T-helper 17 cell (primary cell): ENCODE results near the gene LBR. TPM values are rescaled to one million over a fixed set of nuclear protein-coding genes. Genes with fewer than 3 reads are reported as not detected.
"Not testable (repeated sequence)": the region's sequence is repeated elsewhere in the genome, so short reads cannot be mapped to it uniquely, and the experiment has no call there.

ENCODE experiments used
- ATAC-seq: fragments of 150-1000 bp; cut with Tn5 transposase; 2 replicates; pipeline ENCODE4 v1.10.0; 2021; ENCODE audit warnings: mild to moderate bottlenecking, moderate library complexity
- DNase-seq, 3 donors: peaks; one replicate each; pipeline versions ENCODE4 v3.0.0 to v3.0.0-alpha.2; 2020 to 2021
- H3K9me3 ChIP-seq: one replicate; pipeline ENCODE4 v1.7.0; 2013; ENCODE audit warnings: low read length, mild to moderate bottlenecking; ENCODE audit not compliant: control insufficient read depth, poor library complexity, severe bottlenecking
- H3K27ac Mint-ChIP-seq: one replicate; pipeline ENCODE4 v1.8.0; 2022; ENCODE audit warnings: mild to moderate bottlenecking, moderate library complexity, mixed read lengths
- H3K27me3 Mint-ChIP-seq: one replicate; pipeline ENCODE4 v1.8.0; 2022; ENCODE audit warnings: mixed read lengths
- H3K36me3 Mint-ChIP-seq: one replicate; pipeline ENCODE4 v1.8.0; 2022; ENCODE audit warnings: low read depth, mixed read lengths
- H3K4me1 Mint-ChIP-seq: one replicate; pipeline ENCODE4 v1.8.0; 2022; ENCODE audit warnings: mild to moderate bottlenecking, mixed read lengths
- H3K4me3 Mint-ChIP-seq: one replicate; pipeline ENCODE4 v1.8.0; 2022; ENCODE audit warnings: mild to moderate bottlenecking, moderate library complexity, mixed read lengths
- total RNA-seq, 4 donors: library from RNA in 2 of 4; stranded (reverse) in 2 of 4; gene quantifications; one replicate each; pipeline ENCODE4 v1.2.3 and lab custom pipeline; 2022 to 2026

Gene LBR
- 100 to 1,000 TPM; 116 to 121 TPM for total RNA-seq
- total RNA-seq (lab: John Stamatoyannopoulos, UW) = 99.0 to 212 reads per million in 2 donors

DNA sequence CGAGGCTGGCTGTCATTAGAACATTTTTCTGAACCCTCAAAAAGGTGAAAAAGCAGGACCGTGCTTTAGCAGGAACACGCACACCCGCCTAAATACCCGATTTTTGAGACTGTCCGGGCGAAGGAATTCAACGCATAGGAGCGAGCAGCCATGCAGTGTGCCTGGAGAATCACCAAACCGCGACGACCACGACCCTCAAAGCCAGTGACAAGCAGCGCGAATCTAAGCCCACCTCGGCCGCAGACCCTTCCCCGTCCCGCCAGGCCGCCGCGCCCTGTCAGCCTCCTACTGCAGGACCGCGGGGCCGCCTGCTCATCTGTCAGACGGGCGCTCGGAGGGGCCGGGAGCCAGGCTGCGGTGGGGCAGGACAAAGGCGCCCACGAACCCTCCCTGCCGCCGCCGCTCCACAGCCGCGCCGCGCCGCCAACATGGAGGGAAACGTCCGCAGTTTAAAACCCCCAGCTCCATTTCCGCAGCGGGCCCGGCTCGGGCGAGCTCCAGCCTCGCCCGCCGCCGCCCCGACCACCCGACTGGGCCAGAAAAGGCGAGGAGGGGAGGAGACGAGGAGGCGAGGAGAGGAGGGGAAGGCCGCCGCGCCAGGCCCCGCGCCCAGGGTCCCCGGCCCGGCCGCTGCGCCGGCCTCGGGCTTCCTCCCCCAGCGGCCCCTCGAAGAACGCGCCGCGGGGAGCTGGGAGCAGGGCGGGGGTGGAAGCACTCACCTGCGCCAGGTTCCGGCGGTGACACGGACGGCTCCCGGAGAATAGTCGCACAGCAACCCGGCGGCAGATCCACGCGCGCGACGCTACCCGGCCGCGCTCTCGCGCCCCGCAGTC is at the start of gene LBR:
LBR (minus strand) TSS at position 804 of the 833 bp plus-strand sequence. CDS start 3,963 bp downstream, outside the sequence.
- DNase-seq = no peak

DNA sequence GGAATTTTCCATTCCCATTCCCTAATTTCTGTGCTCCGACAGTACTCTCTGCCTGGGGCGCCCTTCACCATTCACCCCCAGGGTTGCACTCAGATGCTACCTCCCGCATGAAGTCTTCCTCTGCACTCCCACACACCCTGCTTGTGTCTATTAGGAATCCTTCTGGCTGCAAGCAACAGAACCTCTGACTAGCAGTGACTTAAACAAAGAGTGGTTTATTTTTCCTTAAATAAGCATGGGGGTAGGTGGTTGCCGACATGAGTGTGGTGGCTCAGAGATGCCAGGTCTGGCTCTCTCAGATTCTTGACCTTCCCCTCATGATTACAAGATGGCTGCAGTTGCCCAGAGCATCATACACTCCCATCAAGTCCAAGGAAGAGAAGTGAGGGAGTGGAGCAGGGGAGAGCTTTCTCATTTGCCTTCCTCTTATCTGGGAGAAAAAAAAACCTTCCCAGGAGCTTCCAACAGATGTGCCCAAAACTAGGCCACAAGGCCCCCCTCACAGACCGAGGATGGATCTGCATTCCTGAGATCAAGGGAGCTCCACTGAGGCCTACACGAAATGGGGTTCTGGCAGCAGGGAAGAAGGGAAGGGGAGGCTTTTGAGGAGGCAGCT is 49.6 kb upstream of the LBR start:
- H3K9me3 ChIP-seq = no peaks in the 10 kb centered on the region
- Mint-ChIP-seq H3K4me3 (no peak overlapping the region), H3K4me1 (peaks cover 41% of the 10 kb centered on the region), H3K36me3 (no peaks in the 10 kb centered on the region), H3K27me3 (peaks cover 7% of the 10 kb centered on the region), H3K27ac (peak overlapping the region; percentile 34)
- no peak for ATAC-seq
- DNase-seq = no peak

More for the DNA sequence above, at the start of gene LBR:
- Mint-ChIP-seq H3K4me1 (peaks cover 34% of the 10 kb centered on the region), H3K27me3 (no peaks in the 10 kb centered on the region), H3K36me3 (peaks cover 2% of the 10 kb centered on the region), H3K27ac (peak within 1 kb of the TSS; percentile 95), H3K4me3 (peak within 1 kb of the TSS; percentile 98)
- no peaks in the 10 kb centered on the region for H3K9me3 ChIP-seq
- peak; percentile 13 for ATAC-seq

DNA sequence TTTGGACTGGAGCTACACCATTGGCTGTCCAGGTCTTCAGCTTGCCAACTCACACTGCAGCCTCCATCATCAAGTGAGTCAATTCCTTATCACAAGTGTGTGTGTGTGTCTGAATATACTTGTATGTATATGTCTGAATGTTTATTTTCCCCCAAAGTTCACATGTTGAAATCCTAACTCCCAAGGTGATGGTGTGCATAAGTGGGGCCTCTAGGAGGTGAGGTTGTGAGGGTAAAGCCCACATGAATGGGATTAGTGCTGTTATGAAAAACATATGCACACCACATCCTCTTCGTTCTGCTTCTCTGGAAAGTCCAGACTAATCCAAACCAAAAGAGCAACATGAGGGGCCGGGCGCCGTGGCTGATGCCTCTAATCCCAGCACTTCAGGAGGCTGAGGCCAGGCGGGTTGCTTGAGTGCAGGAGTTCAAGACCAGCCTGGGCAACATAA is 48.7 kb upstream of the LBR start:
- no peaks in the 10 kb centered on the region for H3K9me3 ChIP-seq
- DNase-seq = no peak
- peaks cover 37% of the 10 kb centered on the region for H3K4me1 Mint-ChIP-seq
- no peak for ATAC-seq
- no peaks in the 10 kb centered on the region for H3K27me3 Mint-ChIP-seq
- peak overlapping the region; percentile 12 for H3K4me3 Mint-ChIP-seq
- no peaks in the 10 kb centered on the region for H3K36me3 Mint-ChIP-seq
- H3K27ac Mint-ChIP-seq = peak overlapping the region; percentile 61

DNA sequence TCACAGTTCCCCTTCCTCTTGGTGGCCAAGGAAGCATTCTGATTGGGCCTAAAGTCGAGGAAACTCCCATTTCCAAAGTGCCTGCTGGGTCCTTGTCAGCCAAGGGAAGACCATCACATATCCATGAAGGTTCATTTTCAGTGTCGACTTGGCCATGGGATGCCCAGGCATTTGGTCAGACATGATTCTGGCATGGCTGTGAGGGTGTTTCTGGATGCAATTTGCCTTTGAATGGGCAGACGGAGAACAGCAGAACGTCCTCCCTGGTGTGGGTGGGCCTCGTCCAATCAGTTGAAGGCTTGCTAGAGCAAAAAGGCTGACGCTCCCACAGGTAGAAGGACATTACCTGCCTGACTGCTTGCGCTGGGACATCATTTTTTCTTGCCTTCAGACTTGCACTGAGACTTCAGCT is 48.3 kb upstream of the LBR start:
- no peaks in the 10 kb centered on the region for H3K9me3 ChIP-seq
- DNase-seq = no peak
- Mint-ChIP-seq H3K27ac (peak overlapping the region; percentile 61), H3K4me3 (no peak overlapping the region), H3K4me1 (peaks cover 39% of the 10 kb centered on the region), H3K36me3 (no peaks in the 10 kb centered on the region), H3K27me3 (no peaks in the 10 kb centered on the region)
- no peak for ATAC-seq

DNA sequence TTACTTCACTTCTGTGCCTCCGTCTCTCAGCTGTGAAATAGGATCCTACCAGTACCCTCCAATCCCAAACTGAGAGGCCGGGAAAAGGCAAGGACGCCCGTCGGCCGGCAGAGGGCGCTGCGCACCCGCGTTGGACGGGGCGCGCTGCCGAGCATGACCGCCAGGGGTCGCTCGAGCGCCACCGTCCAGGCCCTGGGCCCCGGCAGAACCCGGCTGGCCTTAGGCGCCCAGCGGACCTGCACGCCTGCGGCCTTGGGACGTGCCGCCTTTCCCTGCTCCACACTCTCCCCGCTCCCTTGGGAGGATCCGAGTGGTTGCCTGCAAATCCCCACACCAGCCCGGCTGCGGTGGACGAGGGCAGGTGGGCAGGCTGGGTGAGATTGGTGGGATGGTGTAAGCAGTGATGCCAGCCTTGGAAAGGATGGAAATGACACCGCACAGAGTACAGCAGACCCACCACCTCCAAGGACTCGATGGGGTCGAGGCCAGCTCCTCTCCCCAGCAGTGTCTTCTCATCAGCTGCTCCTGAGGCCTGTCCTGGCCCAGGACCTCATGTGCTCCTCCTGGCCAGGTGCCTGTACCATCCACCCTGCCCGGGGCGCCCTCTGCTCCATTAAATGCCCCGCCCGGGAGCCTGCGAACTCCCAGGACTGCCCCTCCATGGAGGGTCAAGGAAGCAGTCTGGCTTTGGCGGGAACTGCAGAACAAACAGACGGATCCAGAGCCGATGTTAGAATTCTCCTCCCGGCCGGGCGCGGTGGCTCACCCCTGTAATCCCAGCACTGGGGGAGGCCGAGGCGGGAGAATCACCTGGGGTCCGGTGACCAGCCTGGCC is 47.4 kb upstream of the LBR start:
- peak overlapping the region; percentile 68 for H3K27ac Mint-ChIP-seq
- peak overlapping the region; percentile 31 for H3K4me3 Mint-ChIP-seq

DNA sequence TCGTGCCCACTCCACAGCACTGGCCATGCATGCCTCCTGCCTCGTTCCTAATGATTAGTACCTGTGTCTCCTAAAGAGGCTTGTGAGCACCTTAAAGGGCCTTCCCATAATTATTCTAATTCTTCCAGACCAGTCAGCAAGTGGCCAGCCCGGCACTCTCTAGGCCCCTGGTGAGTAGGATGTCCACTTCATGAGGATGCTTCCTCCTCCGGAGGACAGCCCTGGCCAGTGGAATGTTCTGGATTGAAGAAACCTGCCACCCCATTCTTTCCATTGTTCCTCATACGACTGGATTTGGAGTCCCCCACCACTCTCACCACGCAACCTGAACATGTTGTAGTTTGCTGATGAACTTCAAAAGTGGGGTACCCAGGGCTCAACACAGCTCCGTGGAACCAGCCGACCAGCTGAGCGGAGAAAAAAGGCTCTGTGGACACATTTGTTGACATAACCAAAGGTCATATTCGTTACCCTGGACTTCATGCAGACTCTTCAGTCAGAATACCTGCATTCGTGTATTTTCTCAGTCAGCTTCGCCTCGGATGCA is 46.7 kb upstream of the LBR start:
- H3K27ac Mint-ChIP-seq = peak overlapping the region; percentile 68

More for the DNA sequence above, 47.4 kb upstream of the LBR start:
- H3K27me3 Mint-ChIP-seq = no peaks in the 10 kb centered on the region
- DNase-seq (peak; percentile 66 to 69 (median 66)), ATAC-seq (peak; percentile 91)
- peaks cover 39% of the 10 kb centered on the region for H3K4me1 Mint-ChIP-seq
- H3K9me3 ChIP-seq = no peaks in the 10 kb centered on the region
- H3K36me3 Mint-ChIP-seq = no peaks in the 10 kb centered on the region

DNA sequence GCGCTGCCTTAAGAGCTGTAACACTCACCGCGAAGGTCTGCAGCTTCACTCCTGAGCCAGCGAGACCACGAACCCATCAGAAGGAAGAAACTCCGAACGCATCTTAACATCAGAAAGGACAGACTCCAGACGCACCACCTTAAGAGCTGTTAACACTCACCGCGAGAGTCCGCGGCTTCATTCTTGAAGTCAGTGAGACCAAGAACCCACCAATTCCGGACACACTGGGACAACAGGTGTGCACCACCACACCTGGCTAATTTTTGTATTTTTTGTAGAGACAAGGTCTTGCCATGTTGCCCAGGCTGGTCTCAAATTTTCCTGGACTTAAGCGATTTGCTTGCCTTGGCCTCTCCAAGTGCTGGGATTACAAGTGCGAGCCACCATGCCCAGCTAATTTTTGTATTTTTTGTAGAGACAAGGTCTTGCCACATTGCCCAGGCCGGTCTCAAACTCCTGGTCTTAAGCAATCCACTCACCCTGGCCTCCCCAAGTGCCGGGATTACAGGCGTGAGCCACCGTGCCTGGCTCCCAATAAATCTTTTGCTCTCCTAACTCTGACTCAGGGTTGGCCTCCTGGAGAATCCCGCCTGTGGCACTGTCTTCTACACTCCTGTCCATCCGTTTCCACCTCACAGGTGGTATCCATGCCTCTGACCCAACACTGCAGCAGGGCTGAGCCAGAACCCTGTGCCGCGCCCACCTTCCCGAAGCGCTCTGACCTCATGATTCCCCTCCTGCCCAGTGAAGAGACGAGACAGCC is 46.0 kb upstream of the LBR start:
- ATAC-seq, H3K27me3 Mint-ChIP-seq, DNase-seq, H3K9me3 ChIP-seq, H3K36me3 Mint-ChIP-seq: not testable (repeated sequence)
- Mint-ChIP-seq H3K4me1 (peaks cover 44% of the 10 kb centered on the region), H3K4me3 (peak overlapping the region; percentile 31), H3K27ac (peak overlapping the region; percentile 68)

More for the DNA sequence above, 46.7 kb upstream of the LBR start:
- Mint-ChIP-seq H3K4me3 (peak overlapping the region; percentile 31), H3K27me3 (no peaks in the 10 kb centered on the region), H3K4me1 (peaks cover 39% of the 10 kb centered on the region), H3K36me3 (no peaks in the 10 kb centered on the region)
- DNase-seq (no peak), ATAC-seq (no peak)
- H3K9me3 ChIP-seq = no peaks in the 10 kb centered on the region

DNA sequence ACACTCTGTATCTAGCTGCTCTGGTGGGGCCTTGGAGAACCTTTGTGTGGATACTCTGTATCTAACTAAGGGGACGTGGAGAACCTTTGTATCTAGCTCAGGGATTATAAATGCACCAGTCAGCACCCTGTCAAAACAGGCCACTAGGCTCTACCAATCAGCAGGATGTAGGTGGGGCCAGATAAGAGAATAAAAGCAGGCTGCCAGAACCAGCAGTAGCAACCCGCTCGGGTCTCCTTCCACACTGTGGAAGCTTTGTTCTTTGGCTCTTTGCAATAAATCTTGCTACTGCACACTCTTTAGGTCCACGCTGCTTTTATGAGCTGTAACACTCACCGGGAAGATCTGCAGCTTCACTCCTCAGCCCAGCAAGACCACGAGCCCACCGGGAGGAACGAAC is 45.4 kb upstream of the LBR start:
- H3K4me1 Mint-ChIP-seq = peaks cover 49% of the 10 kb centered on the region
- ATAC-seq, H3K9me3 ChIP-seq, H3K27me3 Mint-ChIP-seq, DNase-seq, H3K36me3 Mint-ChIP-seq: not testable (repeated sequence)
- peak overlapping the region; percentile 68 for H3K27ac Mint-ChIP-seq
- H3K4me3 Mint-ChIP-seq = peak overlapping the region; percentile 37

DNA sequence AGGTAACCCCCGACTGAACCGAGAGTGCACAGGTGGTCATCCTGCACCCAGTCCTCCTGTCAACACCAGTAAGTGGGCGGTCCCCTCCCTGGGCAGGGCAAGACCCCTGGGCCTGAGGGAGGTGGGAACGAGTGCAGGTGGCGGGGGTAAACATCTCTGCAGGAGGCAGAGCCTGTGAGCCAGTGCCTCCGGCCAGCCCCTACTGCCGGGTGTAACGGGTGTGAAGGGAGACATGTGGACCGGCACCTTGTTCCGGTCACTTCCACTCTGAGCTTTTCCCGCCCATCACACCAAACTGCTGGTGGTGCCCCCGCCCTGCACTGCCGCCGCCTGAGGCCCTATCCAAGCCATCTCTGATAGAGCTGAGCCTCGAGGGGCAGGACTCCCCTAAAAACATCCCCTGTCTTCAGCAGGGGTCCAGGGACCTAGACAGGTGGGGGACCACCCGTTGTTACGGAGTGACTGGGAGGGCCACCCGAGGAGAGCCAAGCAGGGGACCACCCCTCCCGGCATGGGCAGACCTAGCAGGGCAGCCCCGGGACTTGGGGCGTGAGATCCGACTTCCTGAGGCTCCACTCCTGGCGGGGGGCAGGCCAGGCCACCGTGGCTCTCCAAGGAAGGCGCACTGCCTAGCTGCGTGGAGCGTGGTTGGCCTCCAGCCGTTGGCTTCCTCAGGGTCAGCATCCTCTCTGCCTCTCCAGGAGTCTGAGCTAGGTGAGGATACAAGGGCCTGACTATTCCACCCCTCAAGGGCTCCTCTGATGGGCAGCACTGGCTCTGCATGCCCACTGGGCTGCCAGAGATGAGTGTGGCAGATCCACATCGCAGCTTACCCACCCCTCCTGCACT is 43.8 kb upstream of the LBR start:
- H3K4me1 Mint-ChIP-seq = peaks cover 40% of the 10 kb centered on the region
- DNase-seq (no peak), ATAC-seq (no peak)
- H3K9me3 ChIP-seq = no peaks in the 10 kb centered on the region
- peak overlapping the region; percentile 97 for H3K27ac Mint-ChIP-seq
- H3K4me3 Mint-ChIP-seq = no peak overlapping the region
- H3K27me3 Mint-ChIP-seq = no peaks in the 10 kb centered on the region
- H3K36me3 Mint-ChIP-seq = no peaks in the 10 kb centered on the region

DNA sequence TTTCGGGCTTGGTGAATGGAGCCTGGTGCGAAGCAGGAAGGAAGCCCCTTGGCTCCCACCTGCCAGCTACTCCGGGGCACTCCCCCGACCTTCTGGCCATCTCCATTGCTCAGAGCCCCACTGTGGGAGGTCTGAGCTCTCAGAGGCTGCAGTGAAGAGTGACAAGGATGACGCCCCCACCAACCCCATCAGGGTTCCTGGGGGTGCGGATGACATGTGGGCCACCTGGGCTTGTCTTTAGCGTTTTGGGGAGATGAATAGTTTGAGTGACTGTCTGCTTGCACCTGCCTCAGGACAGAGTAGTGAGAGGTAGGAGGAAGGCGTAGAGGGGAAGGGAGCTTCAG is 43.2 kb upstream of the LBR start:
- Mint-ChIP-seq H3K36me3 (no peaks in the 10 kb centered on the region), H3K4me3 (no peak overlapping the region), H3K4me1 (peaks cover 40% of the 10 kb centered on the region), H3K27ac (peak overlapping the region; percentile 97), H3K27me3 (no peaks in the 10 kb centered on the region)
- no peak for DNase-seq
- no peaks in the 10 kb centered on the region for H3K9me3 ChIP-seq
- no peak for ATAC-seq

DNA sequence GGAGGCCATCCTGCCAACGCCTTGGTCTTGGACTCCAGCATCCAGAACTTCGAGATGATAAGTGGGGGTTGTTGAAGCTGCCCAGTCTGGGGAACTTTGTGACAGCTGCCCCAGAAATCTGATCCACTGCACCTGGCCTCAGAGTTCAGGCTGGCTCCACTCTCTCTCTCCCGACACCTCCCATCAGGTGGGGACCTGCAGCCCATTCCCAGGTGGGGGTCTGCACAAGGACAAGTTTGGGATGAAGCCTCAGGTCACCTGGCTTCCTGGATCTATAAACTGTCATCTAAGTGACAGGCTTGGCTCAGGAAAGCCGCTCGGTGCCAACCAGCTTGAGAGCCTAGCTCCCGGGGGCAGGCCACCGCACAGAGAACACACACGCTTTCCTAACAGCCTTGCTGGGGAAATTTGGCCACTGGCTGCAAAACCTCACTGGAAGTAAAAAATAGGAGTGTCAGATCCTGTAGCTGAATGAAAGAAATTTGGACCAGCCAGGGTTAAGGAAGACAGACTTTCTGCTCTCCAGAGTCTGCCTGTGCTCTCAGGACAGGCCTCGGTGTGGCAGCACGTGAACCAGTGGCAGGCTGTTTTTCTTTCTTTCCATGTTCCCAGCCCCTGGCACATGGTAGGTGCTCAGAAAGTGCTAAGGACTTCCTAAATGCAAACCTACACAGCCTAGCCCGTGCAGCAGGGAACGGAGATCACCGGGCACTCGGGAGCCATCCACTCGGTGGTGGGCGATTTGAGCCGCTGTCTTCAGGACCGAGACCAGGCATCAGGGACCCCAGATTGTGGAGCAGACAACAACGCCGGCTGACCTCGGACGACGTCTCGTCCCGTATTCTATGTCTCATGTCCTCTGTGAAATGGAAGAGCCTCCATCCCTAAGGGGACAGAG is 42.6 kb upstream of the LBR start:
- H3K36me3 Mint-ChIP-seq = no peaks in the 10 kb centered on the region
- H3K4me1 Mint-ChIP-seq = peaks cover 43% of the 10 kb centered on the region
- H3K9me3 ChIP-seq = no peaks in the 10 kb centered on the region
- no peak for DNase-seq
- H3K27me3 Mint-ChIP-seq = no peaks in the 10 kb centered on the region
- H3K27ac Mint-ChIP-seq = peak overlapping the region; percentile 97
- no peak overlapping the region for H3K4me3 Mint-ChIP-seq
- ATAC-seq = no peak
